Ovary (tissue), 9 donors: Measurements from ENCODE around the gene ANAPC1. TPM values are rescaled to one million over a fixed set of nuclear protein-coding genes. Genes with fewer than 3 reads are reported as not detected.
A peak's percentile ranks its signal among the peaks of the same experiment; 100 is the strongest.
"Not testable (repeated sequence)": the region's sequence is repeated elsewhere in the genome, so short reads cannot be mapped to it uniquely, and the experiment has no call there.

ENCODE experiments used
- DNase-seq, 5 donors: peaks; one replicate each; pipeline ENCODE4 v3.0.0-alpha.2; 2019 to 2020
- H3K27ac ChIP-seq, 2 donors: fragments of 200-600 bp; one replicate each; pipeline versions ENCODE4 v1.5.1 to v1.8.0; 2019 to 2022
- H3K27me3 ChIP-seq: fragments of 200-600 bp; one replicate; pipeline ENCODE4 v1.8.0; 2022
- H3K36me3 ChIP-seq: fragments of 200-600 bp; sonication (generic); one replicate; pipeline ENCODE4 v1.5.1; 2019
- H3K4me1 ChIP-seq: one replicate; pipeline ENCODE4 v1.8.1; 2013; ENCODE audit warnings: mild to moderate bottlenecking, moderate library complexity; ENCODE audit not compliant: insufficient read depth
- H3K4me3 ChIP-seq: fragments of 200-600 bp; sonication (generic); one replicate; pipeline ENCODE4 v1.5.1; 2017
- H3K9me3 ChIP-seq, 2 donors: fragments of 200-600 bp in 1 of 2; sonication (generic) in 1 of 2; one replicate each; pipeline versions ENCODE4 v1.5.1 to v1.8.1; 2013 to 2019; ENCODE audit warnings: mild to moderate bottlenecking in 1 of 2, moderate library complexity in 1 of 2
- EP300 ChIP-seq: sonication (generic); formaldehyde crosslinking; IDR thresholded peaks from one replicate; pipeline ENCODE4 v1.6.1; 2017; ENCODE audit warnings: antibody characterized with exemption
- POLR2A ChIP-seq: fragments of 450-650 bp; IDR thresholded peaks from one replicate; pipeline ENCODE4 v1.6.1; 2017; ENCODE audit warnings: antibody characterized with exemption, mild to moderate bottlenecking, moderate library complexity
- WGBS, 3 donors: extraction: QIAGEN DNeasy Blood & Tissue Kit in 1 of 3; methylation state at CpG; one replicate each; pipeline versions ENCODE4 v1.1.5 to v1.1.7; 2013 to 2017; 5-methylcytosine and 5-hydroxymethylcytosine counted together
- intact Hi-C, 4 donors: fragments of 100-400 bp; cut with DNase I; formaldehyde crosslinking; loops; one replicate each; pipeline versions ENCODE4 v1.11.0 to v1.15.1; 2022 to 2023
- polyA plus RNA-seq, 2 donors: library from polyadenylated mRNA; stranded (reverse); fragments of 200-250 nt in 1 of 2; fragments of 350-450 nt in 1 of 2; fragmentation: Illumina TruSeq in 1 of 2; extraction: RNeasy Lipid Tissue Mini Kit (QIAGEN cat#74804) in 1 of 2; gene quantifications; one replicate each; pipeline ENCODE4 v1.2.3, GENCODE V29; 2013 to 2014
- total RNA-seq, 7 donors: library from RNA; depleted of rRNA in 2 of 7; stranded (reverse); fragments of >200 nt in 2 of 7; fragmentation: NEBNext Ultra II Directional in 3 of 7; extraction: Animal tissue kit (Norgen Biotek cat#: 25700) in 3 of 7; gene quantifications; one replicate each; pipeline versions ENCODE4 v1.1.0 to v1.2.4, GENCODE V29; 2016 to 2023
- TF ChIP-seq, protein P1 (sequence below), 3 donors: fragments of 450-650 bp in 2 of 3; fragments of 200-600 bp in 1 of 3; IDR thresholded peaks; one replicate each; pipeline versions ENCODE4 v1.5.1 to v1.8.0; 2016 to 2022; ENCODE audit warnings: antibody characterized with exemption in 3 of 3, mild to moderate bottlenecking in 1 of 3
- donor health status: DM: no; HTN: no; CAD: no; lungs with moderate emphysema.
- donor health status: DM: no; HTN: no; CAD: no.
- donor health status: Bipolar disorder and iron deficiency.
- donor health status: DM: yes; HTN: yes; CAD: no.
- donor health status: DM: no; HTN: no; CAD: no.
- donor health status: DM: yes; HTN: yes; CAD: no.

Gene ANAPC1
- total and polyA plus RNA-seq, 9 donors, result 7.6 to 43.3 (median 31.9) TPM

DNA sequence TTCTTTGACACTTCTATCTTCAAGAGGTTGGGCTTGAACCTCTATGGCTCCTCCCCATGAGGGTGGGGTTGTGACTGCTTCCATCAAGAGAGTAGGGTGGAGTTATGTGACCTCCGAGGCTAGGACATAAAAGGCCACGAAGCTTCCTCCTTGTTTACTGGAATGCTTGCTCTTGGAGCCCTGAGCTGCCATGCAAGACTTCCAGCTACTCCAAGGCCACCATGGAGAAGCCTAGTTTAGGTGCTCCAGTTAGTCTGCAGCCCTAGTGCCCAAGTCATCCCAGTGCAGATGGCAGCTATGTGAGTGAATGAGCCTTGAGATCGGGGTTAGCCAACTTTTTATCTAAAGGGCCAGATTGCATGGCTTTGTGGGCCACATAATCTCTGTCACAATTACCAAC is 12.0 kb upstream of the ANAPC1 start:
- no peaks in the 10 kb centered on the region for H3K27me3 ChIP-seq
- H3K36me3 ChIP-seq, result no peaks in the 10 kb centered on the region
- H3K4me1 ChIP-seq, result peaks cover 1% of the 10 kb centered on the region
- TF ChIP-seq EP300, result no peak
- TF ChIP-seq, protein P1, sequence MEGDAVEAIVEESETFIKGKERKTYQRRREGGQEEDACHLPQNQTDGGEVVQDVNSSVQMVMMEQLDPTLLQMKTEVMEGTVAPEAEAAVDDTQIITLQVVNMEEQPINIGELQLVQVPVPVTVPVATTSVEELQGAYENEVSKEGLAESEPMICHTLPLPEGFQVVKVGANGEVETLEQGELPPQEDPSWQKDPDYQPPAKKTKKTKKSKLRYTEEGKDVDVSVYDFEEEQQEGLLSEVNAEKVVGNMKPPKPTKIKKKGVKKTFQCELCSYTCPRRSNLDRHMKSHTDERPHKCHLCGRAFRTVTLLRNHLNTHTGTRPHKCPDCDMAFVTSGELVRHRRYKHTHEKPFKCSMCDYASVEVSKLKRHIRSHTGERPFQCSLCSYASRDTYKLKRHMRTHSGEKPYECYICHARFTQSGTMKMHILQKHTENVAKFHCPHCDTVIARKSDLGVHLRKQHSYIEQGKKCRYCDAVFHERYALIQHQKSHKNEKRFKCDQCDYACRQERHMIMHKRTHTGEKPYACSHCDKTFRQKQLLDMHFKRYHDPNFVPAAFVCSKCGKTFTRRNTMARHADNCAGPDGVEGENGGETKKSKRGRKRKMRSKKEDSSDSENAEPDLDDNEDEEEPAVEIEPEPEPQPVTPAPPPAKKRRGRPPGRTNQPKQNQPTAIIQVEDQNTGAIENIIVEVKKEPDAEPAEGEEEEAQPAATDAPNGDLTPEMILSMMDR (IDR thresholded peaks at IDR 0.05), result no peak
- intact Hi-C loops, result loop anchor here (2.0 to 10.0 kb wide), 4 partner anchors 136 to 359 kb away; partner anchors contain the start of gene ZC3H8 (in 1 of the 4)
- 58 to 62% (median 61%) methylated on average over 3 of the region's 3 CpGs for WGBS, 3 donors
- H3K27ac ChIP-seq, result no peak overlapping the region
- H3K9me3 ChIP-seq, result no peaks in the 10 kb centered on the region
- no peak for DNase-seq
- H3K4me3 ChIP-seq, result no peak overlapping the region

DNA sequence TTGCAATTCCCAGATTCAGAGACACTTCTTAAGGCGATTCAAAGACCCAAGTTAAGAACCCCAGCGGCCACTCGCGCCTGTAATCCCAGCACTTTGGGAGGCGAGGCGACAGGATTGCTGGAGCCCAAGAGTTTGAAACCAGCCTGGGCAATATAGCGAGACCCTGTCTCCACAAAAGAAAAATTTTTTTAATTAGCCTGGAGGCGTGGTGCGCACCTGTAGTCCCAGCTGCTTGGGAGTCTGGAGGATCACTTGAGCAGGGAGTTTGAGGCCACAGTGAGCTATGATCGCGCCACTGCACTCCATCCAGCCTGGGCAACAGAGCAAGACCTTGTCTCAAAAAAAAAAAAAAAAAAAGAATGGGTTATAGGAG is 585 bp upstream of the ANAPC1 start:
- Histone ChIP-seq H3K9me3 (no peaks in the 10 kb centered on the region), H3K27ac (peak overlapping the region in 1 of 2 donors; percentile 83), H3K4me1 (no peaks in the 10 kb centered on the region), H3K4me3 (peak overlapping the region; percentile 88), H3K36me3 (no peaks in the 10 kb centered on the region), H3K27me3 (no peaks in the 10 kb centered on the region)
- 10 to 19% (median 11%) methylated on average over 11 of the region's 11 CpGs for WGBS, 3 donors
- DNase-seq, result no peak
- TF ChIP-seq, protein P1 (IDR thresholded peaks at IDR 0.05), result no peak
- TF ChIP-seq POLR2A, result no peak
- TF ChIP-seq EP300, result no peak
- intact Hi-C loops, result no loop called here

DNA sequence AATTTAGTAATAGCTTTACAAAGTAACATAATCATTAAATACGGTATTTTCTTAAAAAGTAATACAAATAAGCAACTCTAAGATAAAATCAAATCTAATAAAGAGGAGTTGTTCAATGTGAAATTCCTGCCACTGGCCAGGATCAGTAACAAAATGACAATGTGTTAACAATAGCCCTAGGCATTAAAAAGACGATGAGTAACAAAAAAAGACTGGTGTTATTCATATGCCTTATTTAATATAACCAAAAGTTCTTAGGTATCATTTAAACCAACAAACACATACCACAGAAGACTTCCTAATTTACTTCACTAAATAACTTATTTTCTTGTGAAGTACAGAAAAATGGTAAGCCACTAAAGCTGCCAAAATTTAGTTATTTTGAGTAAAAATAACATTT is 11.2 kb downstream of the ANAPC1 start:
- 88 to 98% (median 91%) methylated on average over 2 of the region's 2 CpGs for WGBS, 3 donors
- intact Hi-C loops, H3K9me3 ChIP-seq, DNase-seq, H3K27ac ChIP-seq, H3K36me3 ChIP-seq, H3K4me1 ChIP-seq, H3K4me3 ChIP-seq, H3K27me3 ChIP-seq: not testable (repeated sequence)

DNA sequence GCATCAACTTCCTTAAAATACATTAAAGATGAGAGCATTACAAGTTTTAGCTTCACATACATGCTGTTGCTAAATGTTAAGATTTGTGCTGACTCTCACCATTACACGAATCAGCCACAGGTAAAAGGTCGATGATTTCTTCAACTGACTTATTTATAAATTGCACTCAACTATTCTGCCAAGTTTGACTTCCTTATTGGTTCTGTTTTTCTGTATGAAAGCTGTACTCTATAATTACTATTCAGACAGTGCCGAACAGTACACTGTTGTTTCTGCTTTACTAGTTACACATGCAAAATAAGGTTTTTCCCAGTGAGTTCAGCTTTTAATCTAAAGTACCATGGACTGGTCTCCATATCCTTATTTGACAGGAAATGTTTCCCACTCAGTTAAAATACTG is 18.9 kb downstream of the ANAPC1 start:
- H3K9me3 ChIP-seq, H3K27me3 ChIP-seq, DNase-seq, H3K4me1 ChIP-seq, intact Hi-C loops, H3K27ac ChIP-seq, H3K36me3 ChIP-seq, H3K4me3 ChIP-seq: not testable (repeated sequence)
- 59 to 73% (median 67%) methylated on average over 1 to 3 of the region's 3 CpGs for WGBS, 3 donors

DNA sequence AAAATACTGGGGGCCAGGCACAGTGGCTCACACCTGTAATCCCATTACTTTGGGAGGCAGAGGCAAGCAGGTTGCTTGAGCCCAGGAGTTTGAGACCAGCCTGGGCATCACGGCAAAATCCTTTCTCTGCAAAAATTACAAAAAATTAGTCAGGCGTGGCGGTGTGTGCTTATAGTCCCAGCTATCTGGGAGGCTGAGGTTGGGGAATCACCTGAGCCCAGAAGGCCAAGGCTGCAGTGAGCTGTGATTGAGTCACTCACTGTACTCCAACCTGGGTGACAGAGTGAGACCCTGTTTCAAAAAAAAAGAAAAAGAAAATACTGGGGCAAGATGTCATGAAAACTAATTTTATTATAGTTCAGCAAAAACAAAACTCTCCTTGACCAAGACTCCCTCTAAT is 24.0 kb downstream of the ANAPC1 start:
- 29 to 66% (median 62%) methylated on average over 3 of the region's 3 CpGs for WGBS, 3 donors
- H3K9me3 ChIP-seq, intact Hi-C loops, H3K4me1 ChIP-seq, DNase-seq, H3K27me3 ChIP-seq, H3K36me3 ChIP-seq, H3K4me3 ChIP-seq, H3K27ac ChIP-seq: not testable (repeated sequence)

DNA sequence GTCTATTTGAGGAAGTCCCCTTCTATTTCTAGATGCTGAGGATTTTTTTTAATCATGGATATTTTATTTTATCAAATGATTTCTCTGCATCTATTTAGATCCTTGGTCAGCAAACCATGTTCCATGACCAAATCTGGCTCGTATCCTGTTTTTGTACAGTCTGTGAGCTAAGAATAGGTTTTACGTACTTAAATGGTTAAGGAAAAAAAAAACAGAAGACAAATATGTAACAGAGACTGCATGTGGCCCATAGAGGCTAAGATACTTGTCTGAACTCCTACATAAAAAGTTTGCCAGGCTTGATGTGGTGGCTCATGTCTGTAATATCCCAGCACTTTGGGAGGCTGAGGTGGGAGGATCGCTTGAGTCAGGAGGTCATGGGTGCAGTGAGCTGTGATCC is 31.4 kb downstream of the ANAPC1 start:
- intact Hi-C loops, result not testable (repeated sequence)

DNA sequence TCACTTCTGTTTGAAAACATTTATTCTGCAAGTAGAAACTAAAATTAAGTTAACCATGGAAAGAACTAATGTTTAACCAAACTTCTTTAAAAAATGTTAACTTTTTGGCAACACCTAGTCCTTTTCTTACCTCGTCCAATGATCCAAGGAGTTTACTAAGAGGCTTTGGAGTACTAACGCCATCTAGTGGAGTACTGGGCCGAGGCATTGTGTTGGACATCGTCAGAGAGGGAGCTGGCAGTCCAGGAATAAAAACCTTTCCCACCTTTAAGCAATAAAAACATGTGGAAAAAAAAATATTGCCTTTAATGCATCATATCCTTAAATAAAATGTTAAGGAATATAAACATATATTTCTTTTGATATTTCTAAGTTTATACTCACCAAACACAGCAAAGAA is 33.3 kb downstream of the ANAPC1 start:
- DNase-seq, result peak in 1 of 5 donors; percentile 21
- intact Hi-C loops, H3K9me3 ChIP-seq, H3K4me3 ChIP-seq, H3K27ac ChIP-seq, H3K36me3 ChIP-seq, H3K4me1 ChIP-seq, H3K27me3 ChIP-seq: not testable (repeated sequence)
- 4 to 12% (median 7%) methylated on average over 4 of the region's 4 CpGs for WGBS, 3 donors

More for the DNA sequence above, 31.4 kb downstream of the ANAPC1 start:
- H3K27ac ChIP-seq, H3K9me3 ChIP-seq, H3K4me3 ChIP-seq, H3K4me1 ChIP-seq, H3K36me3 ChIP-seq, H3K27me3 ChIP-seq, DNase-seq: not testable (repeated sequence)
- WGBS, 3 donors, result 66 to 79% (median 76%) methylated on average over 3 of the region's 3 CpGs

DNA sequence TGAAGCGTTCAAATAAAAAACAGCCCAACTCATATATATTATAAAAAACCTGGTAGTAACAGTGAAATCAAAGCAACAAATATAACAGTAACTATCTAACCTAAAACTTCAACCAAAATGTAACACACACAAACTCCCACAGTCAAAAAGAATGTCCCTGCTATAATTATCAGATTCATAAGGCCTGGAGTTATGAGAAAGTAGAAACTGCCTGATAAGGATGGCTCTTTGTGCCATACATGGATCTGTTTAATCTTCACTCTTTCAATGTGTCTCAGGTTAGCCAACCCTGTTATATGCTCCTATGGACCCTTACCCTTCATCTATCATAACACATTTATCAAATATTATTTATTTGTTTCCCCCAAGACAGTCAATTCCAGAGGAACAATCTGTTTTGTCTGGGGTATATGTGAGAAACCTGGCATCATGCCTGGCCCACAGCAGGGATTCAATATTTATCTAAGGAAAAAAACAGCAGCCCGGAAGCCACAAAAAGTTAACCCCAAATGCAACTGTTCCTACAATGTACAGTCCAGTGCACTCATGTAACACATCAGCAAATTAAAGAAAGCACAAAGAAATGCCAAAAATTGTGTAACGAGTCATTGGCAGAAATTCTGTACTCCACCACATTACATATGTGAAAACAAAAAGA is 44.2 kb downstream of the ANAPC1 start:
- H3K4me3 ChIP-seq, H3K36me3 ChIP-seq, intact Hi-C loops, H3K27ac ChIP-seq, H3K27me3 ChIP-seq, DNase-seq, H3K4me1 ChIP-seq, H3K9me3 ChIP-seq: not testable (repeated sequence)
- 17 to 28% (median 26%) methylated on average over 2 to 3 of the region's 3 CpGs for WGBS, 3 donors

DNA sequence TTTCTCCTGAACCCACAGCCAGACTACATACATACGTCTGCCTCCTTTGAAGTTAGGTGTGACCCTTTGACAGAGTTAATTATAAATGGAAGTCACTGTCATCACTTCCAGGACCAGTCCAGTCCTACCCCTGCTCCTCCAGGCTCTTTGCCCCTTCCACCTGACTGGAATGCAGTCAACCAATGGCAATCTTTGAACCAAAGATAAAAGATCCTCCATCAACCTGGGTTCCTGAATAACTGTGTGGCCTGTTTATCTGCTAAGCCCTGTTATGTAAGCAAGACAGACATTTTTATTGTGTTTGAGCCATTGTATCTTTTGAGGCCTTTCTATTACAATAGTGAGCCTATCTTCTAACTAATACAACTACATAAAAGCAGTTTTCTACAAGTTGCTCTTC is 45.0 kb downstream of the ANAPC1 start:
- WGBS, 3 donors, result 84 to 95% (median 90%) methylated on average over 1 of the region's 1 CpG
- H3K27ac ChIP-seq, intact Hi-C loops: not testable (repeated sequence)

DNA sequence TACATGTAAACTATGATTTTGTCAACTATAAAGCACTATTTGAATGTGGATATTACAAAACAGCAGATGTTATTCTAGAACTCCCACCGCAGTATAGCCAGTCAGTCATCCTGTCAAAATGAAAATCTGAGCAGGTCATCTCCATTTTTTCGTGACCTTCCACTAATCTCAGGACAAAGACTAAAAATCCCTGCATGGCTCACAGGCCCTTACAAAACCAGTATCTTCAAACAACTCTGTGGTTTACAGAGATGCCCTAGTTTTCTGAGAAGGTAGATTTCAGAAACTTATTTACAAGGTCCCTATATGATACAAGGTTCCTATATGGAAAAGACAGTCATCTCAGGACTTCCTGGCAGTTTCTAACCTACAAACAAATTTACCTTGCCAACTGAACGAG is 49.8 kb downstream of the ANAPC1 start:
- H3K27ac ChIP-seq, DNase-seq, H3K27me3 ChIP-seq, H3K36me3 ChIP-seq, H3K9me3 ChIP-seq, H3K4me1 ChIP-seq, intact Hi-C loops, H3K4me3 ChIP-seq: not testable (repeated sequence)
- 91 to 93% (median 93%) methylated on average over 2 to 3 of the region's 3 CpGs for WGBS, 3 donors

More for the DNA sequence above, 45.0 kb downstream of the ANAPC1 start:
- not testable (repeated sequence) for H3K27me3 ChIP-seq, H3K9me3 ChIP-seq, H3K4me1 ChIP-seq, H3K36me3 ChIP-seq, H3K4me3 ChIP-seq, DNase-seq
